Thoracic aorta (tissue), 2 donors: ENCODE measurements around the gene POLR2A. TPM values are rescaled to one million over a fixed set of nuclear protein-coding genes. Genes with fewer than 3 reads are reported as not detected.

Source experiments
- ATAC-seq: fragments of 150-250 bp; one replicate; pipeline ENCODE4 v1.8.0; 2017; ENCODE audit warnings: low read depth; ENCODE audit not compliant: insufficient number of reproducible peaks, low FRiP score
- DNase-seq: peaks from one replicate; pipeline ENCODE4 v3.0.0-alpha.2; 2020; ENCODE audit warnings: low spot score
- H3K27ac ChIP-seq, 2 donors: fragments of 200-600 bp; sonication (generic); 1 replicate in 1 of 2; 2 replicates in 1 of 2; pipeline ENCODE4 v1.5.1; 2016; ENCODE audit warnings: mild to moderate bottlenecking in 2 of 2, moderate library complexity in 2 of 2
- H3K27me3 ChIP-seq: fragments of 200-600 bp; sonication (generic); replicated peaks from 2 replicates; pipeline ENCODE4 v1.6.0; 2016; ENCODE audit warnings: mild to moderate bottlenecking; ENCODE audit not compliant: insufficient read depth
- H3K36me3 ChIP-seq: fragments of 200-600 bp; sonication (generic); one replicate; pipeline ENCODE4 v1.5.1; 2016
- H3K4me1 ChIP-seq, 2 donors: fragments of 200-600 bp; sonication (generic); 1 replicate in 1 of 2; 2 replicates in 1 of 2; pipeline versions ENCODE4 v1.5.1 to v1.6.0; 2016; ENCODE audit warnings: low read depth in 2 of 2, mild to moderate bottlenecking in 1 of 2; ENCODE audit not compliant: control insufficient read depth in 1 of 2
- H3K4me3 ChIP-seq: fragments of 200-600 bp; sonication (generic); 2 replicates; pipeline ENCODE4 v1.5.1; 2016; ENCODE audit warnings: mild to moderate bottlenecking
- H3K9me3 ChIP-seq: fragments of 200-600 bp; sonication (generic); 2 replicates; pipeline ENCODE4 v1.5.1; 2016
- total RNA-seq, 2 donors: library from RNA; depleted of rRNA; stranded (reverse); fragments of >200 nt; gene quantifications; one replicate each; pipeline versions ENCODE4 v1.1.0 to v1.2.3, GENCODE V29; 2016
- TF ChIP-seq, protein P1 (sequence below): fragments of 200-600 bp; sonication (generic); IDR thresholded peaks from one replicate; pipeline ENCODE4 v1.5.1; 2019; ENCODE audit warnings: antibody characterized with exemption

Gene POLR2A
- total RNA-seq, 2 donors from 2014 or later: 77.8 to 151 TPM

DNA sequence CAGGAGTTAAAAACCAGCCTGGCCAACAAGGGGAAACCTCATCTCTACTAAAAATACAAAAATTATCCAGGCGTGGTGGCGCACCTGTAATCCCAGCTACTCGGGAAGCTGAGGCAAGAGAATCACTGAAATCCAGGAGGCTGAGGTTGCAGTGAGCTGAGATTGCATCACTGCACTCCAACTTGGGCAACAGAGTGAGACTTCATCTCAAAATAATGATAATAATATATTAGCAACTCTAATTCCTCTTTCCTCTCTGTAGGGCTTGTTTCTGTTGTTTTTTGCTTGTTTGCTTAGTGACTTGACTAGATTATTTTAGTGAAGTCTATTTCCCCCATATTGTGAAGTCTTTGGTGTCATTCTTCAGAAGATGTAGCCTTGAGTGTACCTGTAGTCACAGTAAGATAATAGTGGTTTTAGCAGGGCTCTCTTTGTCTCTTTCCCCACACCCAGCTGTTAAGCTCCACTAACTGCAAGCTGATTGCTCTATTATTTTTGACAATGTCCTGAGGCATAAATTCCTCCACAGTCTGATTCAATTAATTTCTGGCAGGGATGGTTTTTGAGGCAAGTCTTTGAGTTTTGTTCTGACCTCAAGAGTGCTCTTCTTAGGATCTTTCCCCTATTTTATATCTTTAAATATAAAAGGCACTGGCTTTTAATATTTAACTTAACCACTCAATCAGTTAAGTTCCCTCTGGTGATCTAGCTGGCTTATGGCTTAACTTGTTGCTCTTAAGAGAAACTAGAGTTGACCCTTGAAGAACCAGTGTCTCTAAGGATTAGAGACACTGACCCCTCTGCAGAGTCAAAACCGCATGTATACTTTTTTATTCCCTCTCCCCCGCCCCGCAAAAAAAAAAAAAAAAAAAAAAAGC lies 46.1 kb downstream of the POLR2A start:
- no peak overlapping the region for H3K27ac ChIP-seq
- ATAC-seq: no peak
- H3K9me3 ChIP-seq: no peaks in the 10 kb centered on the region
- DNase-seq: no peak
- no peak overlapping the region for H3K4me3 ChIP-seq
- no peaks in the 10 kb centered on the region for H3K4me1 ChIP-seq
- no peaks in the 10 kb centered on the region for H3K27me3 ChIP-seq
- TF ChIP-seq, protein P1, sequence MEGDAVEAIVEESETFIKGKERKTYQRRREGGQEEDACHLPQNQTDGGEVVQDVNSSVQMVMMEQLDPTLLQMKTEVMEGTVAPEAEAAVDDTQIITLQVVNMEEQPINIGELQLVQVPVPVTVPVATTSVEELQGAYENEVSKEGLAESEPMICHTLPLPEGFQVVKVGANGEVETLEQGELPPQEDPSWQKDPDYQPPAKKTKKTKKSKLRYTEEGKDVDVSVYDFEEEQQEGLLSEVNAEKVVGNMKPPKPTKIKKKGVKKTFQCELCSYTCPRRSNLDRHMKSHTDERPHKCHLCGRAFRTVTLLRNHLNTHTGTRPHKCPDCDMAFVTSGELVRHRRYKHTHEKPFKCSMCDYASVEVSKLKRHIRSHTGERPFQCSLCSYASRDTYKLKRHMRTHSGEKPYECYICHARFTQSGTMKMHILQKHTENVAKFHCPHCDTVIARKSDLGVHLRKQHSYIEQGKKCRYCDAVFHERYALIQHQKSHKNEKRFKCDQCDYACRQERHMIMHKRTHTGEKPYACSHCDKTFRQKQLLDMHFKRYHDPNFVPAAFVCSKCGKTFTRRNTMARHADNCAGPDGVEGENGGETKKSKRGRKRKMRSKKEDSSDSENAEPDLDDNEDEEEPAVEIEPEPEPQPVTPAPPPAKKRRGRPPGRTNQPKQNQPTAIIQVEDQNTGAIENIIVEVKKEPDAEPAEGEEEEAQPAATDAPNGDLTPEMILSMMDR: no peak
- H3K36me3 ChIP-seq: no peaks in the 10 kb centered on the region

- DNase-seq (no peak), ATAC-seq (no peak)
- Histone ChIP-seq H3K4me3 (no peak overlapping the region), H3K9me3 (no peaks in the 10 kb centered on the region), H3K27me3 (no peaks in the 10 kb centered on the region), H3K27ac (no peak overlapping the region), H3K36me3 (no peaks in the 10 kb centered on the region), H3K4me1 (no peaks in the 10 kb centered on the region)
- TF ChIP-seq, protein P1: no peak
Observed at GRCh38 chr17:7538050-7538449, 53.9 kb downstream of the POLR2A start.

DNA sequence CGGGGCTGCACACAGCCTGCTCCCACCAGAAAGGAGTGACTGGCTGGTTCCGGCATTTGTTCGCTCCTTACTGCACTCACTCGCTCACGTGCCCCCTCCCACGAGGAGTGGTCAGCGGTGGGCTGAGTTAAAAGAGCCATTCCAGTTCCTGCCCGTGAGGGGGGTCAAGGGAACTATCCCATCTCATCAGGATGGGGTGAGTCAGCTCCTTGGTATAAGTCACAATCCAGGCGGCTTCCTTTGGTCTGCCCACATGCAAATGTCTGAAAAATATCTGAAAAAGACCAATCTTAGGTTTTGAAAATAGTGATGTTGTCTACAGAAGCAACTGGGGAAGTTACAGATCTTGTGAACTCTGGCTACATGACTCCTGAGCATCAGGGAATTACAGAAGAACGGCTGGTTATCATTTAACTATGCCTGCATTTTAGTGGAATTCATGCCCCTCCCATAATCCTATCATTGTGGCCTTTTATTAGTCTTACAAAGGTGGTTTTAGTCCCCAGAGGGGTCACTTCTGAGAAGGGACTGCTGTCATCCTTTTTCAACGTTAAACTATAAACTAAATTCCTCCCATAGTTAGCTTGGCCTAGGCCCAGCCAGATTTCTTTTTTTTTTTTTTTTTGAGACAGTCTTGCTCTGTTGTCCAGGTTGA lies 54.9 kb downstream of the POLR2A start:
- Histone ChIP-seq H3K27me3 (no peaks in the 10 kb centered on the region), H3K9me3 (no peaks in the 10 kb centered on the region), H3K27ac (no peak overlapping the region), H3K4me1 (no peaks in the 10 kb centered on the region), H3K4me3 (no peak overlapping the region), H3K36me3 (no peaks in the 10 kb centered on the region)
- ATAC-seq: no peak
- TF ChIP-seq, protein P1: no peak
- DNase-seq: no peak

- ATAC-seq (no peak), DNase-seq (no peak)
- H3K4me3 ChIP-seq: no peak overlapping the region
- H3K27me3 ChIP-seq: no peaks in the 10 kb centered on the region
- no peaks in the 10 kb centered on the region for H3K9me3 ChIP-seq
- H3K27ac ChIP-seq: no peak overlapping the region
- H3K4me1 ChIP-seq: peaks cover 0 to 13% of the 10 kb centered on the region in 2 donors
- H3K36me3 ChIP-seq: no peaks in the 10 kb centered on the region
- TF ChIP-seq, protein P1: no peak
Observed at GRCh38 chr17:7541074-7541621, 57.0 kb downstream of the POLR2A start.

DNA sequence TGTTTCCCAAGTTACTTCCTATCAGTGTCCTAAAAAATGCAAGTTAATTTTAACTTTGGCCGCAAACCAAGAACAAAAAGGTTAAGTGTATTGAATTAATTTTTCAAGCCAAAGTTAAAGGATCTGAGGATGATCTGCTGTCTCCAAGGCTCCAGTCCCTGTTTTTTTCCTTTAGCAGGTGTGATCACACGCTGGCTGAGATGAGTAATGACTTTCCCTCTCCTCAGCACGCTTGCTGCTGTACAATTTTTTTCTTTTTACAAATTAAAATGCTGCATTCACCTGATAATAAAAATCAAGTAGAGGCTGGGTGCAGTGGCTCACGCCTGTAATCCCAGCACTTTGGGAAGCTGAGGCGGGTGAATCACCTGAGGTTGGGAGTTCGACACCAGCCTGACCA lies 60.7 kb downstream of the POLR2A start:
- H3K4me3 ChIP-seq: no peak overlapping the region
- H3K36me3 ChIP-seq: no peaks in the 10 kb centered on the region
- H3K27me3 ChIP-seq: no peaks in the 10 kb centered on the region
- no peak for ATAC-seq
- DNase-seq: no peak
- TF ChIP-seq, protein P1: no peak
- peak overlapping the region in 1 of 2 donors; percentile 3 for H3K27ac ChIP-seq
- peaks cover 4 to 25% of the 10 kb centered on the region in 2 donors for H3K4me1 ChIP-seq
- H3K9me3 ChIP-seq: no peaks in the 10 kb centered on the region
